K562 (cell line): ENCODE results near the gene DCTN5. TPM values are rescaled to one million over a fixed set of nuclear protein-coding genes. Genes with fewer than 3 reads are reported as not detected.

Experiments
- ATAC-seq: fragments of 200-7000 bp; cut with Tn5 transposase; 3 replicates; pipeline ENCODE4 v1.9.1; 2020; ENCODE audit warnings: moderate library complexity
- BruUV-seq: library from RNA; stranded (reverse); fragments of 400-500 nt; replicated peaks from 2 replicates; lab custom pipeline; 2021; lab: Mats Ljungman, UMichigan
- CTCF ChIA-PET: fragments of 300-600 bp; formaldehyde crosslinking; extraction: SDS; loops from one replicate; lab custom pipeline; 2021; ENCODE audit warnings: low intra/inter-chr PET ratio; lab: Yijun Ruan, JAX
- POLR2A ChIA-PET: fragments of 300-600, 350-650 bp; sonication (Branson Sonifier 250); formaldehyde crosslinking; extraction: SDS; loops from one replicate; lab custom pipeline; 2021; ENCODE audit warnings: antibody characterized with exemption, inconsistent platforms; lab: Yijun Ruan, JAX
- DNase-seq, 4 experiments: peaks; one replicate each; pipeline versions ENCODE4 v3.0.0 to v3.0.0-alpha.2; 2011 to 2018; ENCODE audit warnings: low spot score in 3 of 4, mixed read lengths in 3 of 4; ENCODE audit errors: extremely low read depth in 1 of 4
- FAIRE-seq: peaks from 2 replicates; lab custom pipeline; 2011; peaks lifted over from hg19 to GRCh38; lab: Jason Lieb, UNC
- H2AFZ ChIP-seq: 2 replicates; pipeline ENCODE4 v1.6.0; 2011; ENCODE audit warnings: low read depth, low read length, control low read depth, inconsistent platforms
- H3K27ac ChIP-seq: fragments of 200-600 bp; 3 replicates; pipeline ENCODE4 v1.8.0; 2011; ENCODE audit warnings: low read depth, mild to moderate bottlenecking, control low read depth, inconsistent platforms, low read length, moderate library complexity, mixed read lengths; ENCODE audit errors: extremely low read depth
- H3K27me3 ChIP-seq, 2 experiments: fragments of 300-600 bp in 1 of 2; 2 replicates in 1 of 2; 3 replicates in 1 of 2; pipeline versions ENCODE4 v1.6.0 to v1.8.0; 2011; ENCODE audit warnings: inconsistent platforms in 2 of 2, low read length in 2 of 2, mild to moderate bottlenecking in 1 of 2, mixed read lengths in 1 of 2, moderate library complexity in 1 of 2; ENCODE audit not compliant: control insufficient read depth in 2 of 2, insufficient read depth in 2 of 2
- H3K36me3 ChIP-seq: fragments of 300-600 bp; 3 replicates; pipeline ENCODE4 v1.8.0; 2011; ENCODE audit warnings: mild to moderate bottlenecking, low read length, inconsistent platforms; ENCODE audit not compliant: control insufficient read depth, insufficient read depth
- H3K4me1 ChIP-seq, 2 experiments: fragments of 200-600 bp in 1 of 2; replicated peaks in 1 of 2; 2 replicates in 1 of 2; 3 replicates in 1 of 2; pipeline versions ENCODE4 v1.5.1 to v1.8.0; 2011; ENCODE audit warnings: inconsistent platforms in 2 of 2, low read length in 2 of 2, mild to moderate bottlenecking in 1 of 2, mixed read lengths in 1 of 2, moderate library complexity in 1 of 2; ENCODE audit not compliant: control insufficient read depth in 2 of 2, insufficient read depth in 2 of 2
- H3K4me2 ChIP-seq: 2 replicates; pipeline ENCODE4 v1.6.1; 2011; ENCODE audit warnings: low read length, control low read depth, inconsistent platforms, mixed read lengths; ENCODE audit not compliant: insufficient read depth
- H3K4me3 ChIP-seq: fragments of 200-600 bp; sonication (generic), shearing (Covaris generic); 2 replicates; pipeline ENCODE4 v1.5.1; 2016; ENCODE audit warnings: control low read depth, inconsistent platforms
- H3K79me2 ChIP-seq: fragments of 200-600 bp; 3 replicates; pipeline ENCODE4 v1.8.0; 2011; ENCODE audit warnings: low read length, inconsistent platforms; ENCODE audit not compliant: control insufficient read depth, insufficient read depth
- H3K9ac ChIP-seq, 2 experiments: 2 replicates each; pipeline versions ENCODE4 v1.6.0 to v1.6.1; 2011; ENCODE audit warnings: low read depth in 2 of 2, low read length in 2 of 2, control low read depth in 1 of 2, inconsistent platforms in 1 of 2, mild to moderate bottlenecking in 1 of 2, mixed read lengths in 1 of 2; ENCODE audit not compliant: insufficient read depth in 1 of 2
- H3K9me1 ChIP-seq: one replicate; pipeline ENCODE4 v1.6.0; 2011; ENCODE audit warnings: inconsistent platforms, mild to moderate bottlenecking, low read length, moderate library complexity; ENCODE audit not compliant: control insufficient read depth, insufficient read depth
- H3K9me3 ChIP-seq: replicated peaks from 2 replicates; pipeline ENCODE4 v1.5.1; 2011; ENCODE audit warnings: low read depth, low read length, inconsistent platforms; ENCODE audit not compliant: control insufficient read depth, insufficient read depth
- H4K20me1 ChIP-seq: replicated peaks from 2 replicates; pipeline ENCODE4 v1.6.1; 2011; ENCODE audit warnings: low read length, inconsistent platforms, mixed read lengths; ENCODE audit not compliant: control insufficient read depth, insufficient read depth
- CREB3L1 ChIP-seq: fragments of 450-650 bp; IDR thresholded peaks from 2 replicates; pipeline ENCODE4 v1.6.1; 2014; ENCODE audit warnings: low read depth, mild to moderate bottlenecking, moderate library complexity, borderline replicate concordance
- CTBP1 ChIP-seq: fragments of 450-650 bp; IDR thresholded peaks from 2 replicates; pipeline ENCODE4 v1.6.1; 2016; ENCODE audit warnings: borderline replicate concordance
- NFE2L1 ChIP-seq: fragments of 450-650 bp; IDR thresholded peaks from 2 replicates; pipeline ENCODE4 v1.6.1; 2016; ENCODE audit warnings: missing genetic modification characterization, low read depth, mild to moderate bottlenecking, missing compliant biosample characterization, moderate library complexity, borderline replicate concordance
- PCBP2 ChIP-seq: fragments of 200-400 bp; formaldehyde crosslinking; IDR thresholded peaks from 2 replicates; pipeline ENCODE4 v1.6.1; 2018; ENCODE audit warnings: low read length, low read depth, mild to moderate bottlenecking, moderate library complexity; ENCODE audit not compliant: poor library complexity, severe bottlenecking
- RCOR1 ChIP-seq, 2 experiments: IDR thresholded peaks; 2 replicates each; pipeline ENCODE4 v1.6.1; 2012; ENCODE audit warnings: low read depth in 2 of 2, low read length in 2 of 2, borderline replicate concordance in 1 of 2, improper control_type of control experiment in 1 of 2
- REST ChIP-seq, 2 experiments: fragments of 450-650 bp; formaldehyde crosslinking in 1 of 2; IDR thresholded peaks; 2 replicates each; pipeline versions ENCODE4 v1.4.0 to v1.6.1; 2014 to 2020; ENCODE audit warnings: mild to moderate bottlenecking in 2 of 2, borderline replicate concordance in 1 of 2, low read depth in 1 of 2
- SAFB ChIP-seq: fragments of 200-400 bp; formaldehyde crosslinking; IDR thresholded peaks from 2 replicates; pipeline ENCODE4 v1.6.1; 2017; ENCODE audit warnings: low read depth, low read length, borderline replicate concordance
- TFAM ChIP-seq: fragments of 250-450 bp; sonication (Bioruptor Pico); conservative IDR thresholded peaks from 2 replicates; pipeline ENCODE4 v1.5.0; 2021; ENCODE audit warnings: mild to moderate bottlenecking, moderate library complexity
- ZFX ChIP-seq: sonication (generic); formaldehyde crosslinking; IDR thresholded peaks from 2 replicates; pipeline ENCODE4 v1.8.0; 2022; ENCODE audit warnings: mild to moderate bottlenecking, missing genetic modification reagents, moderate library complexity
- WGBS: fragments of 100-300 bp; shearing (Covaris generic); methylation state at CpG from one replicate; pipeline ENCODE4 v1.1.6; 2016; ENCODE audit warnings: low coverage, mixed read lengths; ENCODE audit not compliant: insufficient coverage; ENCODE audit errors: missing lambda C conversion rate; 5-methylcytosine and 5-hydroxymethylcytosine counted together
- in situ Hi-C: fragments of 300-500 bp; cut with MboI; formaldehyde crosslinking; loops from 4 replicates; pipeline ENCODE4 v1.15.0; 2018; ENCODE audit warnings: inconsistent platforms, mixed read lengths
- intact Hi-C: fragments of 100-400 bp; cut with micrococcal nuclease; formaldehyde crosslinking; loops from 2 replicates; pipeline ENCODE4 v1.14.2; 2022
- polyA plus RNA-seq, 8 experiments: library from polyadenylated mRNA; depleted of rRNA in 4 of 8; stranded (reverse) in 5 of 8; unstranded in 3 of 8; fragments of >200 nt; fragmentation: Nextera tagmentation in 2 of 8; fragmentation: Illumina TruSeq in 1 of 8; extraction: Ambion mirVana in 2 of 8; extraction: Trizol in 1 of 8; gene quantifications; 2 replicates each; pipeline versions ENCODE4 v1.2.1 to v1.2.3, GENCODE V29; 2011 to 2014; ENCODE audit warnings: inconsistent platforms in 1 of 8, missing spikeins in 1 of 8
- total RNA-seq, 7 experiments: library from RNA; depleted of rRNA in 6 of 7; stranded (reverse); fragments of >200 nt in 6 of 7; fragmentation: Illumina TruSeq in 2 of 7; extraction: Trizol in 2 of 7; gene quantifications; 2 replicates each; pipeline versions ENCODE4 v1.2.1 to v1.2.3, GENCODE V29; 2011 to 2021; ENCODE audit warnings: low replicate concordance in 1 of 7

The DCTN5 gene
- total and polyA plus RNA-seq, 9 of the 15 experiments (the other 6 are each of a cell fraction or from before 2014, with no cell fraction given): 35.8 to 149 (median 75.9) TPM

GRCh38 chr16:23700509-23700908 lies 59.2 kb downstream of the DCTN5 start (continued):
- 0 out of 4 replicates have a peak, but pooled peaks of 1 of the 2 experiments have one; percentile 8 for TF ChIP-seq RCOR1 (IDR thresholded peaks at IDR 0.05; ENCODE audit: borderline replicate concordance in 1 of 2, low read depth in 2 of 2, low read length in 2 of 2)
- peak; percentile 42; the same call in 1 of the 2 replicates for TF ChIP-seq CTBP1
- TF ChIP-seq TFAM (CRISPR knock-in tag): no peak

GRCh38 chr16:23701045-23701444 lies 59.8 kb downstream of the DCTN5 start:
- no TSS peak for BruUV-seq
- Histone ChIP-seq H3K36me3 (no peaks in the 10 kb centered on the region), H3K9ac (peak overlapping the region in 1 of 2 experiments; percentile 83; a peak in 1 of 4 replicates), H3K4me2 (0 out of 2 replicates have a peak overlapping the region, but pooled peaks have one; percentile 15), H3K27ac (no peak overlapping the region), H3K27me3 (no peaks in the 10 kb centered on the region), H3K4me1 (peaks cover 13% of the 10 kb centered on the region in 2 experiments; a peak in 4 of 5 replicates), H3K9me3 (peaks cover 3% of the 10 kb centered on the region), H3K4me3 (no peak overlapping the region), H2AFZ (peak overlapping the region; percentile 78; the same call in 1 of the 2 replicates), H3K9me1 (no peaks in the 10 kb centered on the region), H4K20me1 (no peaks in the 10 kb centered on the region), H3K79me2 (no peaks in the 10 kb centered on the region)
- FAIRE-seq (no peak), DNase-seq (no peak), ATAC-seq (no peak)
- ChIA-PET POLR2A (interaction anchor here (0.9 to 6.1 kb wide), 3 partner anchors 11 to 79 kb away, joined by 3 to 56 read pairs (median 4); partner anchors contain the start of gene ERN2), CTCF (no interaction called here)
- TF ChIP-seq ZFX (CRISPR knock-in tag) (peak; percentile 46), PCBP2 (no peak), CREB3L1 (no peak), REST (IDR thresholded peaks at IDR 0.05; ENCODE audit: borderline replicate concordance) (peak; percentile 46; the same call in 1 of the 2 replicates), REST (CRISPR knock-in tag; IDR thresholded peaks at IDR 0.05; ENCODE audit: low read depth) (no peak), NFE2L1 (tag) (no peak), SAFB (no peak)
- in situ Hi-C loops: no loop called here
- WGBS: 23% methylated on average over 8 of the region's 8 CpGs
- intact Hi-C loops: no loop called here
